AG09319 (cell line): ENCODE data around the gene HHIP.

ENCODE experiments used
- DNase-seq: peaks from one replicate; pipeline ENCODE4 v3.0.0-alpha.2; 2010; ENCODE audit warnings: low read depth; ENCODE audit errors: extremely low read depth
- TF ChIP-seq, protein P1 (sequence below): IDR thresholded peaks from 2 replicates; pipeline ENCODE4 v1.5.1; 2011; ENCODE audit warnings: low read depth, mild to moderate bottlenecking, inconsistent platforms, low read length, moderate library complexity

Gene HHIP

GRCh38 chr4:144681806-144682205 is 35.9 kb downstream of the HHIP start:
- TF ChIP-seq, protein P1, sequence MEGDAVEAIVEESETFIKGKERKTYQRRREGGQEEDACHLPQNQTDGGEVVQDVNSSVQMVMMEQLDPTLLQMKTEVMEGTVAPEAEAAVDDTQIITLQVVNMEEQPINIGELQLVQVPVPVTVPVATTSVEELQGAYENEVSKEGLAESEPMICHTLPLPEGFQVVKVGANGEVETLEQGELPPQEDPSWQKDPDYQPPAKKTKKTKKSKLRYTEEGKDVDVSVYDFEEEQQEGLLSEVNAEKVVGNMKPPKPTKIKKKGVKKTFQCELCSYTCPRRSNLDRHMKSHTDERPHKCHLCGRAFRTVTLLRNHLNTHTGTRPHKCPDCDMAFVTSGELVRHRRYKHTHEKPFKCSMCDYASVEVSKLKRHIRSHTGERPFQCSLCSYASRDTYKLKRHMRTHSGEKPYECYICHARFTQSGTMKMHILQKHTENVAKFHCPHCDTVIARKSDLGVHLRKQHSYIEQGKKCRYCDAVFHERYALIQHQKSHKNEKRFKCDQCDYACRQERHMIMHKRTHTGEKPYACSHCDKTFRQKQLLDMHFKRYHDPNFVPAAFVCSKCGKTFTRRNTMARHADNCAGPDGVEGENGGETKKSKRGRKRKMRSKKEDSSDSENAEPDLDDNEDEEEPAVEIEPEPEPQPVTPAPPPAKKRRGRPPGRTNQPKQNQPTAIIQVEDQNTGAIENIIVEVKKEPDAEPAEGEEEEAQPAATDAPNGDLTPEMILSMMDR: no peak
- no peak for DNase-seq

DNA sequence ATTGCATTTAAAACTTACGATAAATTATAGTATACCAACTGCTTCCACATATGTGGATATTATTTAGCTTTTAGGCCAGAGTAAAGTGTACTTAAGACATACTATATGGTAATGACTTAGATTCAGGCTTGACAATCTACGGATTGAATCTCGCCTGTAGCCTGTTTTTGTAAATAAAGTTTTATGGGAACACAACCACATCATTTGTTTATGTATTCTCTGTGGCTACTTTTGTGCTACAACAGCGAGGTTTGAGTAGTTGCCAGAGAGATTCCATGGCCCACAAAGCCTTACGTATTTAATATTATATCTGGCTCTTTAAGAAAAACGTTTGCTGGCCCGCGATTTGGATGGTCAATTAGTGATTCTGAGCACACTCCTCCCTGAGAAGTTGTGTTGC is 37.6 kb downstream of the HHIP start:
- DNase-seq: no peak
- TF ChIP-seq, protein P1: no peak

DNA sequence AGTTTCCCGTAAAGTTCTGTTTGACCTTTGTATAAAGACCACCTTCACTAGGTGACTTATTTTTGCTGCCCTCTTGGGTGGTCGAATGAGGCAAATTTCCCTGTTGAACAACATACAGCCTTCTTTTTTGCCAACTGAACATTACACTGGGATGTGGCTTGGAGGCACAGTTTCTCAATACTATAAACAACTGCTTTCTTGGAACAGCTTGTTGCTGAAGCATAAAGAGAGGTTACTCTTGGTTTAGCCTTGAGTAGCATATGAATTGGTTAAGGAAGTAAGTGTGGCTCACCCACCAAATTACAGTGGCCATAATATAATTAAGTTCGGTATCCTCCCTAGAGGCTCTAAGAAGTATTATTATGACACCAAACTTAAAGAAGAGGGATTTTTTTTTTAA is 40.0 kb downstream of the HHIP start:
- TF ChIP-seq, protein P1: no peak
- DNase-seq: no peak

GRCh38 chr4:144686921-144687320 is 41.0 kb downstream of the HHIP start:
- TF ChIP-seq, protein P1: no peak
- DNase-seq: no peak

GRCh38 chr4:144687466-144687865 is 41.5 kb downstream of the HHIP start:
- no peak for DNase-seq
- TF ChIP-seq, protein P1: no peak

DNA sequence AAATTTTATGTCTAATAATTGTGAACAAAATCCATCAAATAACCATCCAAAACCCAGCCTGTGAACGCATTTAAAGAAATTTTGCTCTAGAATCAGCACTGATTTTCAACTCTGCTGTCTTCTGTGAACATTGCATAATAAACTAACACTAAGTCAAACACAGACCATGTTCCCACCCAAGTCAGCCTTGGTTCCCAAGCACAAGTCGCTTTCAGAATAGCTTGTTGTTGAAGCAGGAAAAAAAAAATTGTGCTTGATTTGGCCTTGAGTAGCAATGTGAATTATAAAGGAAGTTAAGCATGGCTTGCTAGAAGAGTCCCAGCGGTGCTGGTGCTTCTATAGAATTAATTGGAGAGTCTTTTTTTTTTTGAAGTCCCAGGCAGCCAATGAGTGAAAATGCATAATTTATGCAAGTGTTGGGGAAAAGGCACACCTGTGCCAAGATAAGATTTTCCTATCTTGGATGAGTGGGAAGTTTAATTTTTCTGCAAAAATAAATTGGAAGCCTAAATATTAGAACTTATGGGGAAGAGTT is 42.1 kb downstream of the HHIP start:
- no peak for DNase-seq
- TF ChIP-seq, protein P1: no peak

DNA sequence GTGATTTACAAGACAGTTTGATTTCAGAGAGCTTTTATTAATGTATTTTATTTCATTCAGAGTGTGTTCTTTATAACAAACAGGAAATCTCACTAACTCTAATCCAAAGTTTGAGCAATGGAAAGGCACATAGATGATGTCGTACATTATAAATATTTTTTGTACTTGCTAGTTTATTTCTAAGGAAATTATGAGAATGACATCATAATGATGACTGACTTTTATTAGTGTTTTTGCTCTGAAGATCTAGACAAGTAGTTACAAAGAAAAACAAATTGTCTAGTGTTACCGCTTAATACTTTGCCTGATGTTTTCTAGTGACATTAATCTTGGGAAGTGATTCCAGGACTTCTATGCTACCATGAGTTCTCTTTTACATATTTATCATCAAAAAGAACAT is 43.2 kb downstream of the HHIP start:
- DNase-seq: no peak
- TF ChIP-seq, protein P1: no peak
